HG02884 (cell line): ENCODE results near the gene CSTB.

Experiments used
- ATAC-seq: cut with Tn5 transposase; IDR thresholded peaks from one replicate; pipeline ENCODE4 v1.9.1; 2021; ENCODE audit warnings: mild to moderate bottlenecking, moderate library complexity; ENCODE audit not compliant: unreplicated experiment

CSTB gene

GRCh38 chr21:43811262-43812105 is 35.4 kb upstream of the CSTB start:
- no peak for ATAC-seq

GRCh38 chr21:43810505-43811261 is 34.6 kb upstream of the CSTB start:
- ATAC-seq: peak; percentile 54

- no peak for ATAC-seq
Measured at GRCh38 chr21:43809853-43810504, 33.9 kb upstream of the CSTB start.

GRCh38 chr21:43809346-43809799 is 33.3 kb upstream of the CSTB start:
- ATAC-seq: no peak

GRCh38 chr21:43808832-43809251 is 32.7 kb upstream of the CSTB start:
- ATAC-seq: no peak

GRCh38 chr21:43808367-43808766 is 32.3 kb upstream of the CSTB start:
- ATAC-seq: no peak

GRCh38 chr21:43806017-43806710 is 30.1 kb upstream of the CSTB start:
- ATAC-seq: no peak

GRCh38 chr21:43805275-43805800 is 29.2 kb upstream of the CSTB start:
- peak; percentile 75 for ATAC-seq

GRCh38 chr21:43803558-43804300 is 27.6 kb upstream of the CSTB start:
- no peak for ATAC-seq

GRCh38 chr21:43802713-43803313 is 26.7 kb upstream of the CSTB start:
- no peak for ATAC-seq

GRCh38 chr21:43801006-43801783 is 25.1 kb upstream of the CSTB start:
- no peak for ATAC-seq

GRCh38 chr21:43800566-43800965 is 24.5 kb upstream of the CSTB start:
- ATAC-seq: no peak

- no peak for ATAC-seq
Measured at GRCh38 chr21:43800124-43800523, 24.0 kb upstream of the CSTB start.

GRCh38 chr21:43799301-43799840 is 23.3 kb upstream of the CSTB start:
- no peak for ATAC-seq

- no peak for ATAC-seq
Measured at GRCh38 chr21:43797925-43798715, 22.0 kb upstream of the CSTB start.

GRCh38 chr21:43797415-43797814 is 21.3 kb upstream of the CSTB start:
- ATAC-seq: no peak

- no peak for ATAC-seq
Measured at GRCh38 chr21:43794857-43795256, 18.7 kb upstream of the CSTB start.

GRCh38 chr21:43794311-43794710 is 18.2 kb upstream of the CSTB start:
- ATAC-seq: no peak
